Amygdala (tissue), 56 donors: ENCODE data around the gene CEP104.

Source experiments
- DNase-seq, 56 donors: peaks; one replicate each; lab custom pipeline; 2025; lab: John Stamatoyannopoulos, UW

CEP104 gene

DNA sequence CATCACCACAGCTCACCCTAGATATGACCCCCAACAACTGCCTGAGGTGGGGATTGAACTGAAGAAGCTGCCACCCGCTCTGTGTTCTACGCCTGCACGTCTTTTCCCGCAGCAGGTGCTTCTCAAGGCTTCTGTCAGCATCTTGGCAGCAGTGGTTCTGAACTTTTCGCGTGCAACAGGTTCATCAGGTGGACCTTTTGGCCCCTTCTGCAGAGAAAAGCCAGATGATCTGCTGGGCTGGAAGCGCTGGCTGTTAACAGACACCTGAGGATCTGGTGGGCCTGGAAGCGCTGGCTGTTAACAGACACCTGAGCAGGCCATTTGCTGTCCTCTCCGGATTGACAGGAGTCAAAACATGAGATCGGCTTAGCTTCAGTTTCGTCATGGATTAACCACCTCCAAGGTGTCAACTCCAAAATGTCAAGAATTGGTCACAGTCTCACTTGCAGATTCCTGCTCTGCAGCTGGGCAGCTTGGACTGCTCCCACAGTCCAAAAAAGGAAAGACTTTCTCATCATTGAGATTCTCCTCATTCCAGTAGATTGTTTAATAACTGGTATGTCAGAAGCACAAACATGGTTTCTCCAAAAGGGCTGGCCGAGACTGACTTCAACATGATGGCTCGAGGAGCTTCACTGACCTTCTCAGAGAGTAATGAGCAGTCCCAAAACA lies 38.4 kb upstream of the CEP104 start:
- no peak for DNase-seq

DNA sequence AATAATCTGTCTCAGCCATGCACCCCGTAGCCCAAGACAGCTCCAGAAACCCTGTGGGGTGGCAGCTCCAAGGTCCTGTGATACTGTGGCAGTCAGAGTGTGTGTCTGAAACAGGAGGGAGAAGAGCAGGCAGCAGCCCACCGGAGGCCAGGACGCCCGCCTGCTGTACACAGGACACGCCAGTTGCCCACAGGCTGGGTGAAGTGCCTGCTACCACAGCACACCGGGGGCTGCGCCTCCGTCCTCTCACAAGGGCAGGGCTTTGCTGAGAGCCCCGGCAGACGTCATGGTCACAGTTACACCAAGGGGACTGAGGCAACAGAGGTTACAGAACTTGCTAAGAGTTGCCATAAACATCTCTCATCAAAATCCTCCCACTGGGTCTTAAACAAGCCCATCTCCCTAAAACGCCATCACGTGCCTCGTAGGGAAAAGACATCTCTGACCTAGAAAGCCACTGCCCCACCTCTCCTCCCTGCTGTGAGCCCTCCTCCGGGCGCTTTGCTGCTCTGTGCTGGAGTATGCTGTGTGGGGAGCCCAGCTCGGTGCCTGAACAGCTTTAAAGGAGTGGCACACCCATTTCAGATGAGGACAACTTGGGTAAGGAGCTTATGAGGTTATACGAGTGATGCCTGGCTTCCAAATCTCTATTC lies 37.7 kb upstream of the CEP104 start:
- no peak for DNase-seq

DNA sequence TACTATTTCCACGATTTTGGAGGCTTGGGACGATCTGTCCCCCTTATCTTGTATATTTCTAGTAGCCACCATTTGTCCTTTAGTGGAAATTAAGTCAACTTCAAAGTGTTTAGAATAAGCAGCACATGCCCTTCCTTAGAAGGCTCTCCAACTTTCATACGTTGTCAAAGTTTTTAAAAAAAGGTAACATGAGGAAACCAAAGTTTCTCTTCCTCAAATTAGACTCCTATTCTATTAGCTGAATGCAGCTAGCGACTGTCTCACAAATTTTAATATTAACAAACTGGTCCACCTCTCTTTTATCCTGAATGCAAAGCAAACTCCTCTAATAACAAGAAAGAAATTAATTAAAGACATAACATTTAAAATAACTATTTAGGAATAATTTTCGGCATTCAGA lies 36.2 kb upstream of the CEP104 start:
- no peak for DNase-seq

DNA sequence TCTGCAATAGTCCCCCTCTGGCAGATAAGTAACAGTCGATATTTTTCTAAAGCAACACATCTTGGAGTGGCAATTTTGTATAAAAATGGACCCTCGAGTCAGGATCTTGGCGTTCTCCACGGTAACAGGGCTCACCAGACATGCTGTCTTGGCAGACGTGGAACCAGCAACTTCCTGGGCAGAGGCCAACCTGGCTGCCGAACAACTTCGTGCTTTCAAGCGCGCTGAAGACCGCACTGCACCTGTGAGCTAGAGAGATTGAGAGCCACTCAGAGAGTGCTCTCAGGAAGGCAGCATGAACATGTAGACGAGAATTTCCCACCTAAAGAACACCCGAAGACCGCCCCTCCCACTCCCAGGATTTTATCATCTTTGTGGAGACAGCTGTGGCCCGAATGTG lies 35.7 kb upstream of the CEP104 start:
- peak in 7 of 56 donors; percentile 14 to 32 (median 25) for DNase-seq

DNA sequence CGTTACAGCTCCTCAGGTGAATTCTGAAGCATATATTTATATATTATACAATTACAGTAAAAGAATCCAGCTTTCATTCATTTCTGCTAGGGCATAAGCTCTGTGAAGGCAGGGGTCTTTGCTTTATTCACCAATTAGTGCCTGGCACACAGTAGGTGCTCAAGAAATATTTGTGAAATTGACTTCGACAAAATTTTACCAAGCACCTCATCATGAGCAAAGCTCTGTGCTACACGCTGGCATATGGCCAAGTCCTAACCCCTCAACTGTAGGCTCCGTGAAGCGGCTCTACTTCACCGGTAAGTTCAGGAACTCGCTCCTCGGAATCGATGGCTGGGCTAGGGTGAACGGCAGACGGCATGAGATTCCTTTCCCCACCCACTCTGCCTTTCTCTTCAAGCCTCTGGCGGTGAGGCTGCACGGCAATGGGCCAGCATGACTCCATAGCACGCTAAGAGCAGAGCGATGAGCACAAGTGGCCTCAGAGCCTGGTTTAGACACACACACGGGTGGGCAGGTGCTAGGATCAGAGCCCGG lies 34.4 kb upstream of the CEP104 start:
- DNase-seq = no peak

DNA sequence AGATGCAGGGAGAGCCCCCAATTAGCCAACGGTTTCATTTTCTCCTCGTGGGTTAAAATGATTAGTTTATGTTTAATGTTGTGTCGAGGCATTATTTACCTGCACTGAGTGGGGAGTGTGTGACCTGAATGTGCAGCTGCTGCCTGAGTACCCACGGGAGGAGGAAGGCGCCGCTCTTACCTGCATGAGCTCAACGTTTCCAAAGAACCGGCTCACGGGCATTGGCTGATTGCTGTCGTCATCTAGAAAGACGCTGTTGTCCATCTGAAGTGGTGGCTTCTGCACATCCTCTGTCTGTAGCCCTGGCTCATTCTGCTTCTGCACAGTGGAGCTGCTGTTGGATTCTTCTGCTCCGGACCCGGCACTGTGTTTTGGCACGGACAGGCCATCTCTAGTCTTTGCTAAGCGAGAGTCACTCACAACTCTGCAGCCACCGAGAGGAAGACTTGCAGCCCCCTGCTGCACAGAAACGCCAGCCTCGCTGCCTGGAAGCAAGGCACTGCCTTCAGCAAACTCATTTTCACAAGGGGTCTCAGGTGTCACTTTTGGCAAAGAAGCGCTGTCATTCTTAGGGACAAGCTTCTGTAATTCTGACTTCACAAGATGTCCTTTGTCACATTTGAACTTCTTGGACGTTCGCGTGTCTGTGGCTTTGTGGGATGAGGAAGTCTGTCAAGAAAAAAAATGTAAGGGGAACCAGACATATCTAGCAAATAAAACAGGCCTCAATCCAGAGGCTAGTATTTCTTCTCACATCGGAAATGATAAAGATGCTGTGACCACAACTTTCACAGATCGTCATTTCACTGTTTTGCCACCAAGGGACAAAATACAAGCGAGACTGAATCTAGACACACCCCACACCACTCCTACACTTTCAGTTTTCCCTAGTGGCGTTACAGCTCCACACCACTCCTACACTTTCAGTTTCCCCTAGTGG lies 33.6 kb upstream of the CEP104 start:
- DNase-seq = no peak

DNA sequence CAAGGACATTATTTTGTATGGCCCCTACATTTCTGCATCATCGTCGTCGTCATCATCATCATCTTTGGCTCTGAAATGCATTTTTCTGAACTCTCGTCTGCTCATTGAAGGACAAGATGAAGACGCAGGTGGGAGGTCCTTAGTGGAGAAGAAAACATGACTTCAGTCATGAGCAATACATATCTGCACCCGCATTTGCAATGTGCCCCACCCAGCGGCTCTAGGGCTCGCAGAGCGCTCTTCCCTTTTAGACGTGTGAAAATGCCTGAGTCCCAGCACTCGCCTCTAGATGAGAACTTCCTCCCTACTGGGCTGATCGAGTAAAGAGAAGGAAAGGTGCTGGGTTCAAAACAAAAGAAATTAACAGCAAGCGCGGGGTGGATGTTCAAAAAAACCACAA lies 32.9 kb upstream of the CEP104 start:
- DNase-seq = no peak

DNA sequence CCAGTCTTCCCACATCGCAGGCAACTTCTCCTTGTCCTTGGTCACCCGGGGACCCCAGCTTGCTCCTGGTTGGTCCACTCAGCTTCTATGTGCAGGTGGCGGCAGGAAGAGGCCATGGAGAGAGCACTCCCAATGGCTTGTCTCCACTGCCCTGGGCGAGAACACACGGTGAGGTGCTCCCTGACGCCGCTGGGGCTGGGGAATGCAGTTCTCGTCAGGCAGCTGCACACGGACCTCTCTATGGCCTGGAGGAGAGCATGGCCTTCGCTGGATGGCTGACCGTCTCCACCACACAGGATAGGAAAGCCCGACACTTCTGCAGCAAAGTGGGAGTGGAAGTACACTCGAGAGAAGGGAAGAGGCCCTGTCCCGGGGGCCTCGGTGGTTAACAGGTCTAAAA lies 31.3 kb upstream of the CEP104 start:
- no peak for DNase-seq

DNA sequence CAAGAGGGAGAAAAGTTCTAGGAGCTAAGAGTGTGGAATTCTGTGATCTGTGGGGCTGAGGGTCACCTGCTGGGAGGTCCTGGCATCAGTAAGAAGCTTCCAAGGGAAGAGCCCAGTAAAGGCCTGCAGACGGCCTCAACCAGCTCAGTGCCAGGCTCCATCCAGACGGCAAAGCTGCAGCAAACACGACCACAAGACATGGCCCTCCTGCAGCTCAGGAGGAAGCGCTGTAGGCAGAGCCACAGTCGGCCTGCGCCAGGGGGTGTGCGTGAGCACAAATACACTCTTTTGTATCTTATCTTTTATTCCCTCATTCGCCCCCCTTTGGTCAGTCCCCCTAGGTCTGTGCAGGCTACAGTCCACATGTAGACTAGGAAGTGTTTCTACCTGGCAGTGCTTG lies 29.7 kb upstream of the CEP104 start:
- no peak for DNase-seq

DNA sequence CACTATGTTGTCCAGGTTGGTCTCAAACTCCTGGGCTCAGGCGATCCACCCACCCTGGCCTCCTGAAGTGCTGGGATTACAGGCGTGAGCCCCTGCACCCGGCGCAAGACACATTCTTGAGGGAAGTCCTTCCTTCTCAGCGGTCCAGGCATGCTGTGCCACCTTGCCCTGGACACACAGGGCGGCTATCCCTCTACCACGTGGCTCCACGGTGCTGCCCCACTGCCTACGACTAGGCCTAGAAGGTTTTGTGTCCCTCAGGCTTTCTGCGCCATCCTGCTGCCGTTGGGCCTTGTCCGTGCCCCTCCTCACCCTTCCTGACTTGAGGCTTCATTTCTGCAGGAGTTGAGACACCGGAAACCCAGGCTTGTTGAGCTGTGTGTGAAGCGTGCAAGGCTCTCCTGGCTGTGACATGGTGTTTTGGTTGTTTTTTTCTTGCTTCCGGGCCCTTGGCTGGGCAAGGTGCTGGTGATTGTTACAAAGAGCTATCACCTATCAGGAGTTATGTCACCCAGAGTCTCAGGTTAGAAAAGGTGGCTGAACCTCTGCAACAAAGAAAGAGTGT lies 29.2 kb upstream of the CEP104 start:
- no peak for DNase-seq

DNA sequence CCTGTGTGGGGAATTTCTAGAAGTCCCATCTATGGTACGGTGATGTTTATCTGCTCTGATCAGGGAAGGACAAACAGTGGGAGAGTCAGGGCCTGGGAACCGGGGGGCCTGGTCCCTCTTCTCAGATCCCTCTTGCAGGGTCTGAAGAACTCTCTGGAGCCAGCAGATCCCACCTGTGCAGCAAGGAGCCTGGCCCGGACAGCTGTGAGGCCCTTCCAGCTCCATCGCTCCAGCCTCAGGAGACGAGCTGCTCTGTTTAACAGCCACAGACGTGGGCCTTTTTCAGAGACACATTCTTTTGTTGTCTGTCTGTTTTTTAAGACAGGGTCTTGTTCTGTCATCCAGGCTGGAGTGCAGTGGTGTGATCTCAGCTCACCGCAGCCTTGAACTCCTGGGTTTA lies 28.6 kb upstream of the CEP104 start:
- no peak for DNase-seq

DNA sequence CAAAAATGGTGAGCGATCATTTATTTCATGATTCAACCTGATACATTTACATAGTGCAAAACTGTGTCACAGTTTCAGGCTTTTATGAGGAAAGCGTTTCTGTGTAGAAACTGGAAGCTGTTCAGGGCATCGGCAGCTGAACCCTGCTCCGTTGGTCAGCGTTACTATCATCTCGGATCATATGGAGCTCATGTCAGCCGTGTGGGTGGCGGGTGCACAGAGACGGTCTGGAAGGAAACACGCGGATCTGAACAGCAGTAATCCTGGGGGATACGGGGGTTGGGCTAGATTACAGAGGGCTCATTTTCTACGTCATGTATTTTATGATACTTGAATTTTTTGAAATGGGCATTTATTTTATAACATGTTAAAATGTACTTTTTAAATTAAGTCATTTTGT lies 28.0 kb upstream of the CEP104 start:
- no peak for DNase-seq

DNA sequence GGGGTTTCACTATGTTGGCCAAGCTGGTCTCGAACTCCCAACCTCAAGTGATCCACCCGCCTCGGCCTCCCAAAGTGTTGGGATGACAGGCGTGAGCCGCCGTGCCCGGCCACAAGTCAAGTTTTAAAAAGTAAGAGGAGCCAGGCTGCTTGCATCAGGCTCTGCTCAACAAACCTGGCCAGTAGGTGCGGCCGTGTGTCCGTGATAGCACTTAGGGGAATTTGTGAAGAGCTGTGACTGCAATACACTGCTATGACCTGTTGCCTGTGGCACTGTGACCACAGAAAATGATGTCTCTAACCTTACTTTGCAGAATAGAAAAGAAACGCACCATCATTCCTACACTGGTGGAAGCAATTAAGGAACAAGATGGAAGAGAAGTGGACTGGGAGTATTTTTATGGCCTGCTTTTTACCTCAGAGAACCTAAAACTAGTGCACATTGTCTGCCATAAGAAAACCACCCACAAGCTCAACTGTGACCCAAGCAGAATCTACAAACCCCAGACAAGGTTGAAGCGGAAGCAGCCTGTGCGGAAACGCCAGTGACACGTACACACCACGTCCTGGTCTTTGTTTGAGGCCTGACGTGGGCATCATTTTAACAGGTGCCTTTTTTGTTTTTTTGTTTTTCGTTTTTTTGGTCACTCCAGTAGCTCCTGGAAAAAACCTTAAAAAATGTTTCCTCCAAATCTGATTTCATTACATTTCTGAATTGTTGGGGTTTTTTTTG lies 26.3 kb upstream of the CEP104 start:
- no peak for DNase-seq

DNA sequence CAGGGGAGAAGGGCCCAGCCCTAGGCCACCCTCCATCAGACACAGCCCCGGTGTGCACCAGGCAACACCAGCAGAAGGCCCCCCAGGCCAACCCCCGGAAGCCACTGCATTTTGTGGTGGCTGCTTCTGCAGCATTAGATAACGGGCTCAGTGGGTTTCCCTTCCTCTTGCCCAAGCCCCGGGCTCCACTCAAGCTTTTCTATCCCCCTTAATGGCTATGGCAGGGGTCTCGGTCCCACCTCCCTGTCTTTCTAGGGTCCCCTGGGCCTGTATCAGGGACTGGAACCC lies 24.1 kb upstream of the CEP104 start:
- no peak for DNase-seq

DNA sequence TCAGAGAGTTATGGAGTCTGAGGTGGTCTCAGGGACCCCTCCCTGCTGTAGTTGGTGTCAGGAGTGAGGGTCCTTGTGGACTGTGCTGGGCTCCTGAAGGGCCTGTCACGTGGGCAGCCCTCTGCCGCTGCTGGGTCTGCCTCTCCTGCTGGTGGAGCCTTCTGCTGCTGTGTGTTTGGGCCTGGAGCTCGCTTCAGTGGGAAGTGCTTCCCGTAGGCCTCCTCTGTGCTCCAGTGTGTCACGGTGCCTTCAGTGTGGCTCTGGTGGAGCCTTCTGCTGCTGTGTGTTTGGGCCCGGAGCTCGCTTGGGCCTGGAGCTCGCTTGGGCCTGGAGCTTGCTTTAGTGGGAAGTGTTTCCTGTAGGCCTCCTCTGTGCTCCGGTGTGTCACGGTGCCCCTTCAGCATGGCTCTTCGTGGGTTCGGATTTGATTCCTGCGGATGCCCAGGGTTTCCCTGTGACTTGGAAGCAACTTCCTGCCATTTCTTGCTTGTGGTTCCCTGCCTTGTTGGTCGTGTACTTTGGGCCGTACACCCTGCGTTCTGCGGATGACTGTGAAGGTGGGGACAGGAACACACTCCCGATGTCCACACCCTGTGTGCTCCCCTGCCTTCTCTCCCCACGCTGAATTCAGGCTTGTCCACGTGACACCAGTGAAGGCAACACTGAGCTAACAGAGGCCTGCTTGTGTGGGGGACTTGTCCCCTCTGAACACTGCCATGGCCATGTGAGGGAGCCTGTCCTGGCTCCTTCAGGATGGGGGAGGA lies 23.6 kb upstream of the CEP104 start:
- no peak for DNase-seq

DNA sequence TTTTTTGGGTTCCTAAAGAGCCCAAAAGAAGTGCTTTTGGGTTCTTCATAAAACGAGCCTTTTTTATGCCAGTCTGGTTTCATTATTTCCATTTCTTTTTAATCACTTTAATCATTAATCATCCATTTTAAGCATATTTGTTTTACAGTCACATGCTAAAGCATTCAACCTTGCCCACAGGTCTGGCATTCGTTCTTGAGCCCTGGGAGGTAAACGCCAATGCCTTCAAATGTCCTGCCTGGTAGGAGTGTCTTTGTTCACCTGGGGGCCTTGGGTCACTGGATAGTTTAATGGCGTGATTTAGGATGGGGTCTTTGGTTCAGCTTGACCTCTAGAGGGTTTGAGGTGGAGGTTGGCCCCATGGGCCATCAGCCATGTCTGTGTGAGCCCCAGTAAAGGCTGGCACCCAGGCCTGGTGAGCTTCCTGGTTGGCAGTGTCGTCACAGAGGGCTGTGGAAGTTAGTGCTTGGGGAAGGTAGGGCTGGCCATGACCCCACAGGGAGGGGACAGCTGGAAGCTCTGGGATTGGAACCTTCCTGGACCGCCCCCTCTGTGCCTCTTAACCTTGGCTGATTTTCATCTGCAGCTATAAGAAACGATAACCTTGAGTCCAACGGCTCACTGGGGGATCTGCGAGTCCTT lies 22.9 kb upstream of the CEP104 start:
- DNase-seq = no peak

DNA sequence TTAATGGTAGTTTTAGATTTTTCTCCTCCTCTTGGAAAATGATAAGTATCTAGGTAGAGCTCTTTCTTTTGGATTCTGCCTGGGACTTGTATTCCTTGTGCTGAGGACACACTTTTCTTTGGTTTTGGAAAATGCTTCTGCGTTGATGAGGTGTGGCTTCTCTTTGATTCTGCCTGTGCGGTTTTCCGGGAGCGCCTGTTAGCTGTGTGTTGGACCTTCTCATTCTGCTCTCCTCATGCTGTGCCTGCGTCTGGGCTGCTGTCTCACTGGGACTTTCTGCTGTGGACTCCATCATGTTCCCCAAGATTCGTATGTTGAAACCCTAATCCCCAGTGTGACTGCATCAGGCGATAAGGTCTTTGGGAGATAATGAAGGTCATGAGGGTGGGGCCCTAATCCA lies 22.1 kb upstream of the CEP104 start:
- DNase-seq = no peak

DNA sequence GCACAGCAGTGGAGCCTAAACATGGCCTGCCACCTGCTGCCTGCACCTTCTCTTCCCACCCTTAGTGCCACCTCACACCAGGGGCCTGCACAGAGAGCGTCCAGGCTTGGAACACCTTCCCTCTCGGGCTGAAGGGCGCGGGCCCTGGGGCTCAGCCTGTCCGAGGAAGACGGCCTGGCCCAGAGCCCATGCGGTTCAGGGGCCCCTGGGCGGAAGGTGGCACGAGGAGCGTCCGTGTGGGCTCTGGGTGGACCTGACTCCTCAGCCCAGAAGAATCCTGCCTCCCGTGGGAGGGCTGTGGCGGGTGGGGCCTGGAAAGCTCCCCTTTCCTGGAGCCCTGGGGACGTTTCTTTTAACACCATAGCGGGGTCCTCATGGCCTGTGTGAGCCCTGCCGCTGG lies 19.7 kb upstream of the CEP104 start:
- DNase-seq = no peak

DNA sequence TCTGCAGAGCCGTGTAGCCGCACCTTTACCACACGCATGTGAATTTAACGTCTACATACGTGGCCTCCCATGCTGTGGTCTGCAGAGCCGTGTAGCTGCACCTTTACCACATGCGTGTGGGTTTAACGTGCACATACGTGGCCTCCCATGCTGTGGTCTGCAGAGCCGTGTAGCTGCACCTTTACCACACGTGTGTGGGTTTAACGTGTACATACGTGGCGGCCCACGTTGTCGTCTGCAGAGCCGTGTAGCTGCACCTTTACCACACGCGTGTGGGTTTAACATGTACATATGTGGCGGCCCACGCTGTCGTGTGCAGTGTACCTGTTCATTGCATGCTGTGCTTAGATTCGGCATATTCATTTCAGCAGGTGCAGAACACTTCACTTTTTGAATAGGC lies 17.7 kb upstream of the CEP104 start:
- DNase-seq = no peak
